Measurements from ENCODE around the gene RTP2. TPM values are rescaled to one million over a fixed set of nuclear protein-coding genes. Genes with fewer than 3 reads are reported as not detected.

The RTP2 gene
- total RNA-seq, 2 experiments from 2014 or later = not detected

DNA sequence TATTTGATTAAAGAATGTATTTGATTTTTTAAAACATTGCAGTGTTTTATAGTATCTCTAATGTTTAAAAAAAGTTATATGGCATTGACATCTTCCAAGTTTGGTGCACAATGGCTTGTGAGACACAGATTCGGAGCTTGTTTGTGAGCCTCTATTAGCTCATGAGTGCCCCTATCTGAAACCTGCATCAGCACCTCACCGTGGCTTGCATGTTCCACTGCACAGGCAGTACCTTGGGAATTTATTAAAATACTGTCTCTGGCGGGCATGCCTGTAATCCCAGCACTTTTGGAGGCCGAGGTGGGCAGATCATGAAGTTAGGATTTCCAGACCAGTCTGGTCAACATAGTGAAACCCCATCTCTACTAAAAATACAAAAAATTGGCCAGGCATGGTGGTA, 6.8 kb upstream of the RTP2 start:
- intact Hi-C loops (cut with DNase I, micrococcal nuclease) = no loop called here
- Histone ChIP-seq H3K36me3 (ENCODE audit: insufficient read depth, low read length) (no peaks in the 10 kb centered on the region), H3K9me3 (ENCODE audit: control insufficient read depth in 1 of 2, insufficient read depth in 1 of 2, low read length in 2 of 2) (no peaks in the 10 kb centered on the region), H3K4me3 (ENCODE audit: low read length) (no peak overlapping the region), H3K4me1 (ENCODE audit: insufficient read depth, low read length) (peaks cover 9% of the 10 kb centered on the region), H3K27me3 (ENCODE audit: control insufficient read depth in 1 of 2, insufficient read depth in 2 of 2, low read length in 2 of 2) (no peaks in the 10 kb centered on the region), H3K27ac (ENCODE audit: low read depth in 1 of 2, low read length in 2 of 2) (no peak overlapping the region)
- TF ChIP-seq CTCF (IDR thresholded peaks at IDR 0.05) = no peak
- peaks cover 9% of the 10 kb centered on the region for H3K4me1 Mint-ChIP-seq (ENCODE audit: low read depth)
- no peaks in the 10 kb centered on the region for H3K9me3 Mint-ChIP-seq
- ATAC-seq (ENCODE audit: poor library complexity) (no peak), DNase-seq (no peak)
- CTCF ChIA-PET = no interaction called here
- POLR2A ChIA-PET = no interaction called here
- H3K27ac Mint-ChIP-seq = no peak overlapping the region
- H3K36me3 Mint-ChIP-seq (ENCODE audit: low read depth) = no peaks in the 10 kb centered on the region
- no peak overlapping the region for H3K4me3 Mint-ChIP-seq
- no peaks in the 10 kb centered on the region for H3K27me3 Mint-ChIP-seq

- Mint-ChIP-seq H3K4me3 (no peak overlapping the region), H3K4me1 (ENCODE audit: low read depth) (peaks cover 4% of the 10 kb centered on the region), H3K27me3 (no peaks in the 10 kb centered on the region), H3K27ac (no peak overlapping the region), H3K36me3 (ENCODE audit: low read depth) (no peaks in the 10 kb centered on the region), H3K9me3 (no peaks in the 10 kb centered on the region)
- H3K9me3 ChIP-seq (ENCODE audit: control insufficient read depth in 1 of 2, insufficient read depth in 1 of 2, low read length in 2 of 2) = no peaks in the 10 kb centered on the region
- H3K4me3 ChIP-seq (ENCODE audit: low read length) = no peak overlapping the region
- peaks cover 5% of the 10 kb centered on the region for H3K4me1 ChIP-seq (ENCODE audit: insufficient read depth, low read length)
- no peaks in the 10 kb centered on the region for H3K27me3 ChIP-seq (ENCODE audit: control insufficient read depth in 1 of 2, insufficient read depth in 2 of 2, low read length in 2 of 2)
- H3K36me3 ChIP-seq (ENCODE audit: insufficient read depth, low read length) = no peaks in the 10 kb centered on the region
- H3K27ac ChIP-seq (ENCODE audit: low read depth in 1 of 2, low read length in 2 of 2) = no peak overlapping the region
- intact Hi-C loops (cut with DNase I, micrococcal nuclease) = no loop called here
- DNase-seq = no peak
- no peak for ATAC-seq (ENCODE audit: poor library complexity)
- TF ChIP-seq CTCF (IDR thresholded peaks at IDR 0.05) = no peak
- ChIA-PET CTCF (interaction anchor here (1.0 kb wide), 1 partner anchor 390 kb away, joined by 4 read pairs; no protein-coding TSS in a partner anchor), POLR2A (no interaction called here)
Observed at GRCh38 chr3:187708696-187709095, 6.3 kb upstream of the RTP2 start.

GRCh38 chr3:187706971-187707370, 4.6 kb upstream of the RTP2 start:
- no peaks in the 10 kb centered on the region for H3K27me3 Mint-ChIP-seq
- Histone ChIP-seq H3K4me3 (ENCODE audit: low read length) (no peak overlapping the region), H3K36me3 (ENCODE audit: insufficient read depth, low read length) (no peaks in the 10 kb centered on the region), H3K4me1 (ENCODE audit: insufficient read depth, low read length) (no peaks in the 10 kb centered on the region), H3K27ac (ENCODE audit: low read depth in 1 of 2, low read length in 2 of 2) (no peak overlapping the region), H3K27me3 (ENCODE audit: control insufficient read depth in 1 of 2, insufficient read depth in 2 of 2, low read length in 2 of 2) (no peaks in the 10 kb centered on the region), H3K9me3 (ENCODE audit: control insufficient read depth in 1 of 2, insufficient read depth in 1 of 2, low read length in 2 of 2) (no peaks in the 10 kb centered on the region)
- ATAC-seq (ENCODE audit: poor library complexity) (no peak), DNase-seq (no peak)
- H3K27ac Mint-ChIP-seq = no peak overlapping the region
- H3K4me3 Mint-ChIP-seq = no peak overlapping the region
- ChIA-PET CTCF (no interaction called here), POLR2A (no interaction called here)
- no peaks in the 10 kb centered on the region for H3K36me3 Mint-ChIP-seq (ENCODE audit: low read depth)
- no peaks in the 10 kb centered on the region for H3K4me1 Mint-ChIP-seq (ENCODE audit: low read depth)
- intact Hi-C loops (cut with DNase I, micrococcal nuclease) = no loop called here
- H3K9me3 Mint-ChIP-seq = no peaks in the 10 kb centered on the region
- TF ChIP-seq CTCF (IDR thresholded peaks at IDR 0.05) = no peak

Data from CD4-positive, alpha-beta T cell (primary cell).